ENCODE data around the gene TMEM185B.
"Not testable (repeated sequence)": the region's sequence is repeated elsewhere in the genome, so short reads cannot be mapped to it uniquely, and the experiment has no call there.

TMEM185B gene

GRCh38 chr2:120204417-120204816 lies 18.8 kb downstream of the TMEM185B start:
- DNase-seq = no peak

GRCh38 chr2:120204022-120204405 lies 19.2 kb downstream of the TMEM185B start:
- DNase-seq = no peak

- no peak for DNase-seq
Observed at GRCh38 chr2:120203251-120204021, 19.8 kb downstream of the TMEM185B start.

- DNase-seq = not testable (repeated sequence)
Observed at GRCh38 chr2:120199817-120200459, 23.3 kb downstream of the TMEM185B start.

- DNase-seq = no peak
Observed at GRCh38 chr2:120195553-120195952, 27.6 kb downstream of the TMEM185B start.

- DNase-seq = no peak
Observed at GRCh38 chr2:120192280-120192679, 30.9 kb downstream of the TMEM185B start.

- DNase-seq = no peak
Observed at GRCh38 chr2:120189189-120189588, 34.0 kb downstream of the TMEM185B start.

GRCh38 chr2:120182019-120182560 lies 41.1 kb downstream of the TMEM185B start:
- DNase-seq = no peak

- DNase-seq = no peak
Observed at GRCh38 chr2:120180066-120180465, 43.1 kb downstream of the TMEM185B start.

GRCh38 chr2:120179396-120179795 lies 43.8 kb downstream of the TMEM185B start:
- DNase-seq = no peak

- DNase-seq = no peak
Observed at GRCh38 chr2:120177973-120178372, 45.2 kb downstream of the TMEM185B start.

GRCh38 chr2:120177001-120177621 lies 46.1 kb downstream of the TMEM185B start:
- DNase-seq = no peak

GRCh38 chr2:120176526-120176925 lies 46.7 kb downstream of the TMEM185B start:
- DNase-seq = no peak

- DNase-seq = peak; percentile 26
Observed at GRCh38 chr2:120174963-120175581, 48.1 kb downstream of the TMEM185B start.

Measured in amniotic stem cell (primary cell).